ENCODE measurements around the gene HMGN2.
"Not testable (repeated sequence)": the region's sequence is repeated elsewhere in the genome, so short reads cannot be mapped to it uniquely, and the experiment has no call there.

HMGN2 gene

GRCh38 chr1:26515836-26516235 lies 43.6 kb downstream of the HMGN2 start:
- not testable (repeated sequence) for H3K4me2 ChIP-seq (ENCODE audit: low read length, poor library complexity, severe bottlenecking); H3K27me3 ChIP-seq (ENCODE audit: control insufficient read depth in 1 of 2, insufficient read depth in 1 of 2, low read length in 2 of 2); H3K4me3 ChIP-seq (ENCODE audit: insufficient read depth in 1 of 2, low read depth in 1 of 2, low read length in 2 of 2); H3K9me3 ChIP-seq (ENCODE audit: control insufficient read depth, low read length); H4K91ac ChIP-seq (ENCODE audit: low read length); H3K4ac ChIP-seq (ENCODE audit: low read depth in 1 of 2, low read length in 2 of 2); H2BK15ac ChIP-seq (ENCODE audit: low read depth, poor library complexity, severe bottlenecking); H3K27ac ChIP-seq (ENCODE audit: low read length, poor library complexity, severe bottlenecking); H3K79me1 ChIP-seq (replicated peaks; ENCODE audit: low read length, poor library complexity, severe bottlenecking); H3K14ac ChIP-seq (ENCODE audit: low read length in 2 of 2); H2AK5ac ChIP-seq (ENCODE audit: low read length, severe bottlenecking); H3K9ac ChIP-seq (ENCODE audit: low read length); H4K8ac ChIP-seq (ENCODE audit: low read length); H2BK120ac ChIP-seq (ENCODE audit: low read depth, low read length); H3K36me3 ChIP-seq (ENCODE audit: control insufficient read depth in 1 of 2, insufficient read depth in 2 of 2, low read depth in 1 of 2, low read length in 2 of 2); DNase-seq; H3K18ac ChIP-seq (ENCODE audit: low read depth in 1 of 2, low read length in 2 of 2); H2BK12ac ChIP-seq (ENCODE audit: low read length in 2 of 2); H3K23ac ChIP-seq (ENCODE audit: low read length in 2 of 2); H2BK5ac ChIP-seq (ENCODE audit: low read depth, low read length, poor library complexity, severe bottlenecking); H2AFZ ChIP-seq (ENCODE audit: low read depth, low read length); H3K4me1 ChIP-seq (ENCODE audit: control insufficient read depth, insufficient read depth, low read depth, low read length)
- WGBS, result 91% methylated on average over 4 of the region's 4 CpGs

GRCh38 chr1:26516987-26517765 lies 44.9 kb downstream of the HMGN2 start:
- no peaks in the 10 kb centered on the region for H3K4me1 ChIP-seq (ENCODE audit: control insufficient read depth, insufficient read depth, low read depth, low read length)
- no peak overlapping the region for H3K9ac ChIP-seq (ENCODE audit: low read length)
- H3K14ac ChIP-seq (ENCODE audit: low read length in 2 of 2), result no peak overlapping the region
- no peak overlapping the region for H2BK120ac ChIP-seq (ENCODE audit: low read depth, low read length)
- H3K23ac ChIP-seq (ENCODE audit: low read length in 2 of 2), result no peak overlapping the region
- H3K4ac ChIP-seq (ENCODE audit: low read depth in 1 of 2, low read length in 2 of 2), result no peak overlapping the region
- H3K9me3 ChIP-seq (ENCODE audit: control insufficient read depth, low read length), result peaks cover 3% of the 10 kb centered on the region
- no peak overlapping the region for H3K4me2 ChIP-seq (ENCODE audit: low read length, poor library complexity, severe bottlenecking)
- no peak overlapping the region for H3K27ac ChIP-seq (ENCODE audit: low read length, poor library complexity, severe bottlenecking)
- no peak overlapping the region for H3K4me3 ChIP-seq (ENCODE audit: insufficient read depth in 1 of 2, low read depth in 1 of 2, low read length in 2 of 2)
- H2BK5ac ChIP-seq (ENCODE audit: low read depth, low read length, poor library complexity, severe bottlenecking), result no peak overlapping the region
- no peak for DNase-seq
- no peak overlapping the region for H4K91ac ChIP-seq (ENCODE audit: low read length)
- no peaks in the 10 kb centered on the region for H3K36me3 ChIP-seq (ENCODE audit: control insufficient read depth in 1 of 2, insufficient read depth in 2 of 2, low read depth in 1 of 2, low read length in 2 of 2)
- no peak overlapping the region for H3K18ac ChIP-seq (ENCODE audit: low read depth in 1 of 2, low read length in 2 of 2)
- no peak overlapping the region for H2BK15ac ChIP-seq (ENCODE audit: low read depth, poor library complexity, severe bottlenecking)
- WGBS, result 97% methylated on average over 4 of the region's 4 CpGs
- no peak overlapping the region for H2BK12ac ChIP-seq (ENCODE audit: low read length in 2 of 2)
- H3K79me1 ChIP-seq (replicated peaks; ENCODE audit: low read length, poor library complexity, severe bottlenecking), result no peaks in the 10 kb centered on the region
- no peak overlapping the region for H2AFZ ChIP-seq (ENCODE audit: low read depth, low read length)
- H2AK5ac ChIP-seq (ENCODE audit: low read length, severe bottlenecking), result no peak overlapping the region
- peaks cover 7 to 9% of the 10 kb centered on the region in 2 experiments for H3K27me3 ChIP-seq (ENCODE audit: control insufficient read depth in 1 of 2, insufficient read depth in 1 of 2, low read length in 2 of 2)
- H4K8ac ChIP-seq (ENCODE audit: low read length), result no peak overlapping the region

- Histone ChIP-seq H3K4me1 (ENCODE audit: control insufficient read depth, insufficient read depth, low read depth, low read length) (no peaks in the 10 kb centered on the region), H2BK15ac (ENCODE audit: low read depth, poor library complexity, severe bottlenecking) (no peak overlapping the region), H3K36me3 (ENCODE audit: control insufficient read depth in 1 of 2, insufficient read depth in 2 of 2, low read depth in 1 of 2, low read length in 2 of 2) (no peaks in the 10 kb centered on the region), H3K4me2 (ENCODE audit: low read length, poor library complexity, severe bottlenecking) (no peak overlapping the region), H3K14ac (ENCODE audit: low read length in 2 of 2) (no peak overlapping the region), H3K4ac (ENCODE audit: low read depth in 1 of 2, low read length in 2 of 2) (no peak overlapping the region), H2AK5ac (ENCODE audit: low read length, severe bottlenecking) (no peak overlapping the region), H3K27ac (ENCODE audit: low read length, poor library complexity, severe bottlenecking) (no peak overlapping the region), H2BK120ac (ENCODE audit: low read depth, low read length) (no peak overlapping the region), H2AFZ (ENCODE audit: low read depth, low read length) (no peak overlapping the region), H3K79me1 (replicated peaks; ENCODE audit: low read length, poor library complexity, severe bottlenecking) (no peaks in the 10 kb centered on the region), H3K27me3 (ENCODE audit: control insufficient read depth in 1 of 2, insufficient read depth in 1 of 2, low read length in 2 of 2) (peaks cover 11 to 14% of the 10 kb centered on the region in 2 experiments), H3K4me3 (ENCODE audit: insufficient read depth in 1 of 2, low read depth in 1 of 2, low read length in 2 of 2) (no peak overlapping the region), H3K23ac (ENCODE audit: low read length in 2 of 2) (no peak overlapping the region), H3K9me3 (ENCODE audit: control insufficient read depth, low read length) (no peaks in the 10 kb centered on the region), H3K9ac (ENCODE audit: low read length) (no peak overlapping the region), H4K91ac (ENCODE audit: low read length) (no peak overlapping the region), H4K8ac (ENCODE audit: low read length) (no peak overlapping the region), H2BK12ac (ENCODE audit: low read length in 2 of 2) (no peak overlapping the region), H3K18ac (ENCODE audit: low read depth in 1 of 2, low read length in 2 of 2) (no peak overlapping the region), H2BK5ac (ENCODE audit: low read depth, low read length, poor library complexity, severe bottlenecking) (no peak overlapping the region)
- WGBS, result 29% methylated on average over 1 of the region's 1 CpG
- no peak for DNase-seq
Observed at GRCh38 chr1:26517766-26518049, 45.5 kb downstream of the HMGN2 start.

- Histone ChIP-seq H3K4me3 (ENCODE audit: insufficient read depth in 1 of 2, low read depth in 1 of 2, low read length in 2 of 2) (no peak overlapping the region), H3K4ac (ENCODE audit: low read depth in 1 of 2, low read length in 2 of 2) (no peak overlapping the region), H3K27me3 (ENCODE audit: control insufficient read depth in 1 of 2, insufficient read depth in 1 of 2, low read length in 2 of 2) (peaks cover 11 to 18% of the 10 kb centered on the region in 2 experiments), H4K8ac (ENCODE audit: low read length) (no peak overlapping the region), H2BK15ac (ENCODE audit: low read depth, poor library complexity, severe bottlenecking) (no peak overlapping the region), H3K9ac (ENCODE audit: low read length) (no peak overlapping the region), H2AK5ac (ENCODE audit: low read length, severe bottlenecking) (no peak overlapping the region), H2BK5ac (ENCODE audit: low read depth, low read length, poor library complexity, severe bottlenecking) (no peak overlapping the region), H3K14ac (ENCODE audit: low read length in 2 of 2) (no peak overlapping the region), H3K9me3 (ENCODE audit: control insufficient read depth, low read length) (no peaks in the 10 kb centered on the region), H2BK120ac (ENCODE audit: low read depth, low read length) (no peak overlapping the region), H3K18ac (ENCODE audit: low read depth in 1 of 2, low read length in 2 of 2) (no peak overlapping the region), H4K91ac (ENCODE audit: low read length) (no peak overlapping the region), H3K36me3 (ENCODE audit: control insufficient read depth in 1 of 2, insufficient read depth in 2 of 2, low read depth in 1 of 2, low read length in 2 of 2) (no peaks in the 10 kb centered on the region), H3K4me1 (ENCODE audit: control insufficient read depth, insufficient read depth, low read depth, low read length) (no peaks in the 10 kb centered on the region), H3K79me1 (replicated peaks; ENCODE audit: low read length, poor library complexity, severe bottlenecking) (no peaks in the 10 kb centered on the region), H2AFZ (ENCODE audit: low read depth, low read length) (no peak overlapping the region), H3K23ac (ENCODE audit: low read length in 2 of 2) (no peak overlapping the region), H3K27ac (ENCODE audit: low read length, poor library complexity, severe bottlenecking) (no peak overlapping the region), H2BK12ac (ENCODE audit: low read length in 2 of 2) (no peak overlapping the region), H3K4me2 (ENCODE audit: low read length, poor library complexity, severe bottlenecking) (no peak overlapping the region)
- no peak for DNase-seq
- 86% methylated on average over 2 of the region's 6 CpGs for WGBS
Observed at GRCh38 chr1:26518355-26518754, 46.1 kb downstream of the HMGN2 start.

All from mesenchymal stem cell (in vitro differentiated cells and primary cell).